ENCODE measurements around the gene SBF2.
"Not testable (repeated sequence)": the region's sequence is repeated elsewhere in the genome, so short reads cannot be mapped to it uniquely, and the experiment has no call there.

Gene SBF2

DNA sequence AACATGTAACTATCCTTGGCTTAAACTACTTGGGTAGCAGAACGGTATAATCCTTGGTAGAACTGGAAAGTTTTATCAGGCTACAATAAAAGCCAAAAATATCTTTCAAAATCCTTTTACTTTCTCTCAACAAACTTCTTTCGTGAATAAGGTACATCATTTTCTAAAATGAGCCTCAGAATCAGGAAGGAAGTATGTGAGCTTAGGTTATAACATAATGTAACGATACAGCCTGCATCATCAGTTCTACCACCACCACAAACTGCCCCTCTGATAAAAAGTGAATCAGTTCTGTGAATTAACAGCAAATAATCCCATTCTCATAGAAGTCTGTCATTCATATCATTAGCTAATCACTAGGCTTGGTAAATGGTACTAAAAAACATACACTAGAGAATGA, 244.3 kb downstream of the SBF2 start:
- no peak for DNase-seq

DNA sequence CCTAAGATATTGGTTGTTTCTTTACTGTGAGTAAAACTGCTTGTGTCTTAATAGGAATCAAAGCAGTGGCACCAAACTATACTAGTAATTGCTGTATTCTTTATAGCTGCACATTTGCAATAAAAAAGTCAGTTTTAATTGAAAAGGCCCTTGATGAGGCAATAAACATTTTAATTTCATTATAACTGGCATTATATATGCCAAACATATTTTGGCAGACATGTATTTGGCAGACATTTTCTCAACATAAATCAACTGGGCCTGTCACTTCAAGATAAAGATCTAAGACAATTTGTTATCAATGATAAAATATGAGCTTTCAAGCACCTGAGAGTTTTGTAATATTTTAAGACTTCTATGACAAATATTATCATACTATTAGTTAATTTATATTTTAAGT, 245.7 kb downstream of the SBF2 start:
- no peak for DNase-seq

DNA sequence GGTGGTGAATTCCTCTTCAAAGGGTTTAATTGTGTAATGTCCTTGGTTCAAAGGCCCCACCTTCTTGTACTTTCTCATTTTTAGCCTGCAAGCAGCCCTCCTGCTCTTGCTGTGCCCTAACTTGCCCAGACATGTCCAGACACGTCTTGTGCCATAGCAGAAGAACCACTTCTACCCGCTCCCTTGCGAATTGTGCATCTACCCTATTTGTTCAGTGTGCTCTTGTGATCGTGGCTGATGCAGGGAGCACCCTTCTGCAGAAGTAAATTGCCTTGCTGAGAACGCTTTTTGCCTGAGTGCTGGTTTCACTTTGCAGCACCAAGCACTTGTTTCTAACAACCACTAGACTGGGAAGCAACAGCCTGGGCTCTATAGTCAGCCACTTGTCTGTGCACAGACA, 249.4 kb downstream of the SBF2 start:
- DNase-seq: peak; percentile 13

DNA sequence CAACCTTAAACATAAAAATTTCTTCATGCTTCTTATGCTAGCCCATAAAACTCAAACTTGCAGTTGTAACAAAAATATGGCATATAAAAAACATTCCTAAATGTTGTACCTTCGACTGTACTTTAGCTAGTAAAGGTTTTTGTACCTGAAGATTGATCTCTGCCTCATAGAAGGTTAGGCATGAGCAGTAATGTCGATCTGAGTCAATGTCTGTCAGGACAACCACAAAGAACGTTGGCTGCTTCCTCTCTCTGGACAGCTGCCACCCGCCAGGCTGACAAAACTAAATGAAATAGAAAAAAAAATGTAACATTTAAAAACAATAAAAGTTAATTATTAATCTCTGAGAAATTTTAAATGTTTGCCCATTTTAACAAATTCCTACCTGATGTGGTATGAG, 251.3 kb downstream of the SBF2 start:
- DNase-seq: no peak

DNA sequence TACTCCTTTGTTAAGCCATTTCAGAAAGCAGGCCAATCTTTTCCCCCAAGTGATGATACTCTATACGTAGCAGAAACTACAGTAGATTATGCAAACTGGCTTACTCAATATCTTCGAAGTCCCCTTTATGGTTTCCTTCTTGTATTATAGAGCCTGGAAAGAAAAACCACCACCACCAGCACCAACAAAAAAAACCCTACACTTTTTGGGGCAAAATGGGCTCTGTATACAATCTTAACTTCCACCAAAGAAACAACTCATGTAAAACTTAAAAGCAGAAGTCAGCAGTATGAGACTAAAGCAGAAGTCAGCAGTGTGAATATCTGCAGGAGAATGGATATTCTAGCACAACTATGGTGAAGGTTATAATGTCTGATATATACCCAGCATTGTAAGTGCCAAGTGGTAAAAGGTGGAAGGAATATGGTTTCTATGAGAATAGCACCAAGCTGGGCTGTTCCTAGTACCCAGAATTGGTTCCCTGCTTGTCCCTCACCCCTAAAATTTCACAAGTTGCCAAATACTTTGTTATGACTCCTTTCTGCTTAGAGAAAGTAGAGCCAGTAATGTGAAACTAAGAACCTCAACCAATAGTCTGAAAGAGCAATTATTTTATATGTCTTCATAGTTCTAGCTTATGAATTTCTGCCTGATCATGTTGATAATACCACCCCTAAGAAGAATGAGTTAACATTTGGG, 252.1 kb downstream of the SBF2 start:
- no peak for DNase-seq

DNA sequence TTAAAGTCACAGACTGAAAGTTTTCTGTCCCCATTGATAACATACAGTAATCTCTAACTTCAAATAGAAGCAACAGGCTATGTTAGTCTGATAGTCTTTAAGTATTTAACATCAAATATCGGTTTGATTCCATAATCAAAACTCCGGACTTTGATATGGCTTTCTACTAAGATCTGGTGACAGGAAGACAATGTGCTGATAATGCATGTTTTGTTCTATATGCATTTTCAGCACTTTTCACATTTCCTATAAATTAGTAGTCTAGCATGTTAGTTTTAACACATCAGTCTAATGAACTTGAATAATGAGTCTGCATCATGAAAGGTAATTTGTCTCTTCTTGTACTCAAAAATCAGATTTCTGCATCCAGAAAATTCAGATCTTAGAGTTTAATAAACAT, 252.7 kb downstream of the SBF2 start:
- DNase-seq: no peak

DNA sequence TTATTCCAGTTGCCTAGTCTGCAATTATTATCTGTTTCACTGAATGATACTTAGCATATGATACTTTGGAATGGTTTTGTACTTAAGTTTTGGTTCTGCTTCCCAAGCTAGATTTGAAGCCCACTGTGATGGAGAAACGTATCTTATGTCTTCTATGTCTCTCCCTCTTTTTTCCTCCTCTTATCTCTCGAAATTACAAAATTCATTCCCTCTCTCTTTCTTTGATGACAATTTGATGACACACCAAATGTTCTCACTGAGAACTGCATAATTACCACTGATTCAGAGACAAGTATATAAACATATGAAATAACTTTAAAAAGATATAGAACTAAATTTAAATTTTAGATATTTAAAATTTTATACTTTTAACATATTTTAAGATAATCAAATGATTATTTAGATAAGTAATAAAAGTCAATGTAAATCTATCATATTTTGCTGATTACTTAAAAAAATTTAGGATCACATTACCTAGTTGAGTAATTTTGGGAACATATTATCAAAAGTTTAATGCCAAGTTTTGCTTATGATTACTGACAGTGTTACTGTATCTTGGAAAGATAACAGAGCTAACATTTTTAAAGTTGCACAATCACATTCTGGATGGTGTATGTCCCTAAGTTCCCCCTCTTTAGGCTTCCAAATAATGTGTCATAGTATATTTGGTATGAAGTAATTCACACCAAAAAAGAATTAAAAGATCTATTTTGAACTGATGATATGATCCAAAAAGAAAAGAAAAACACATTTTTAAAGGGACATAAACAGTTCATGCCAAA, 255.3 kb downstream of the SBF2 start:
- DNase-seq: peak; percentile 56

DNA sequence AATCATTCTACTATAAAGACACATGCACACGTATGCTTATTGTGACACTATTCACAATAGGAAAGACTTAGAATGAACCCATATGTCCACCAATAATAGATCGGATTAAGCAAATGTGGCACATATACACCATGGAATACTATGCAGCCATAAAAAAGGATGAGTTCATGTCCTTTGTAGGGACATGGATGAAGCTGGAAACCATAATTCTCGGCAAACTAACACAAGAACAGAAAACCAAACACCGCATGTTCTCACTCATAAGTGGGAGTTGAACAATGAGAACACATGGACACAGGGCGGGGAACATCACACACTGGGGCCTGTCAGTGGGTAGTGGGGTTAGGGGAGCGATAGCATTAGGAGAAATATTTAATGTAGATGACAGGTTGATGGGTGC, 258.1 kb downstream of the SBF2 start:
- not testable (repeated sequence) for DNase-seq

DNA sequence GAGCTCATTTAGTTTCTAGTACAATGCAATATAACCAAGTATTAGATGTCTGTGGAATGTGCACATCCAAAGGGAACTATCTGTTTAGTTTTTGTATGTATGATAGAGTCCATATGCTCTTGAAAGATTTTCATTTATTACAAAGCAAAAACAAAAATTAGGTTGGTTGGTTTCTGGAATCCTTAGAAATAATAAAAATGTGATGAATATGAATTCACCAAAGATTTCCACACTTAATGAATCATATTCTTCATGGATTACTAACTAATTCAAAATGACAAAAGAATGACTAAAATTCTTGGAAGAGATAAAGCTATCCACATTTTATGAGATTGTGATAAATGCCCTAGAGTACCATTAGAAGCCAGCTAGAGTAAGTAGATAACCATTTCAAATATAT, 261.1 kb downstream of the SBF2 start:
- peak; percentile 86 for DNase-seq

DNA sequence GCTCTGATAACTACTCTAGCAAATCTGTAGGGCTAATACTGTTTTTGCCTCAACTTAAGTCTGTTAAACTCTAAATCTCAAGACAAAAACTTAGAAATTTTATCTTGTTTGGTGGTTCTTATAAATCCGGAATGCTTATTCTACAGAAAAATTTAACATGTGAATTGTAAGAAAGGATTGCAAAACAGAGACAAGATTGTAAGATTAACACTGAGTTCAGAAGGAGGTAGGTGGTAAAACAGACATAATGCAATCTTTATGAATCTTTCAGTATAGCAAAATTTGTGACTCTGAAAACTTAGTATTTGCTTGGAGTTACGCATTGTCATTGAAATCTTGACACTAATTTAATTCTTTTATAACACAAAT, 263.9 kb downstream of the SBF2 start:
- no peak for DNase-seq

DNA sequence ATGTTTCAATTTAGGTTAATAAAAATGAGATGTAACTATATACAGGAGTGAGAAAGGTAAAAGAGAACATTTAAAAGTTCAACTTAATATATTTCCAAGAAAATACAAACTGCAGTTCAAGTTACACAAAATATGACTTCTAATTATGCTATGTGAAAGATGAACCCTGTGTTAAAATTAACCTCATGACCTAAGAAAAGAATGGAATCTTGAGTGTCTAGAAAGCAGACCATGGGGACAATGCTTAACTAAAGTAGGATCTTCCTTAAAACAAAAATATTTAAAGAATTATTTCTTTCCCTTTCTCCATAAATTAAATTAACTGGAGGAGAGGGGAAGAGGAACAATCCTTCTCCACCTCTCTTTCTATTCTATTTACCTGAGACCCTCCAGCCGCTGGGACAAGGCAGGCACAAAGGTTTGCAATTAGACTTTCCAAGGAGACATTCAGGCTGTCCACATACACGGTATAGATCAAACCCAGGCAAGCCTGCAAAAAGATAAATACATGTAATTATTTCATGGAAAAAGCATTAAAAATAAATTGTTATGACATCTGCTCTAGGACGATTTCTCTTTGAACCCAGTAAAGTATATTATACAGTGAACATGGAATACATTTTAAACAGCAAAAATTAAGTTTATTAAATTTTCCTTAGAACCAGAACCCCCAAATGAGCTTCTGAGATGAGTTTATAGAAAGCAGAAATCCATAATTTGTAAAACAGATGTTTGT, 264.5 kb downstream of the SBF2 start:
- DNase-seq: peak; percentile 32

DNA sequence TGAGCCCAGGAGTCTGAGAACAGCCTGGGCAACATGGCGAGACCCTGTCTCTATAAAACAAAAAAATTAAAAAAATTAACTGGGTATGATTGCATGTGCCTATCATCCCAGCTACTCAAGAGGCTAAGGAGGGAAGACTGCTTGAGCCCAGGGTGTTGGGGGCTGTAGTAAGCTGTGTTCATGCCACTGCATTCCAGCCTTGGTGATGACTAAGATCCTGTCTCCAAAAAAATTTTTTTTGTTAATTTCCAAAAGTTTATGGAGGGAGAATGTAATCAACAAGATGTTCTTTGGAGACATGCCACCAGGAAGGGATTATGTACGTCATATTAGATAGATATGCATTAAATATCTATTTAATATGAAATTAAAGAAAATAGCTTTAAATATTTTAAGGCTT, 267.5 kb downstream of the SBF2 start:
- DNase-seq: peak; percentile 87

DNA sequence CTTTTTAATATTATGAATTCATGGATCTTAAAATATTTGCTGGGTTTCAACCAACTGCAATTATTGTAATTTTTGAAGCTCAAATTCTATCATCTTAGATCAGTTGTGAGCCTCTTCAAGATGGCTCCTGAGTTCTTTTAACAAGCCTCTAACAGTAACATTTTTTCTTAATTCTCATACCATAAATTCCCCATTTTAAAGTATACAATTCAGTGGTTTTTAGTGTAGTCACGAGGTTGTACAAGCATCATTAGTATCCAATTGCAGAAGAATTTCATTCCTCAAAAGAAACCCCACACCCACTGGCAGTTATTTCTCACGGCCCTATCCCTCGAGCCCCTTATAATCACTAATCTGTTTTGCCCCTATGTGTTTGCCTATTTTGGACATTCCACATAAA, 270.8 kb downstream of the SBF2 start:
- peak; percentile 39 for DNase-seq

DNA sequence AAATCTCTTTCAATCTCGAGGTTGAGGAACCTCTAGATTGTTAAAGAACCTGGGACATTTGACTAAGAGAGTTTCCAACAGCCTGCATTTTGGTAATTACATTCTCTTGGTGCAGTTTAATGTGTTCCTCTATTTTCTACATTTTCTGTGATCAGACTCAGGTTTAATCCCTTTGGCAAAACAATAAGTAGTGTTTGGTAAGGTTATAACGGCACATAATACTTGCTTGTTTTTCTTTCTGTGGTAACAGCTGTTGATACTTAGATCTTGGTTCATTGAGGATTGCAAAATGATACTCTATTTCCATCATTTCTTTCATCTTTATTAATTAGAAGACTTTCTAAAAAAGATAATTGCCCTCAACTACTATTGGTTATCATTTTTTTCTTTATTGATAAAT, 271.3 kb downstream of the SBF2 start:
- DNase-seq: no peak

DNA sequence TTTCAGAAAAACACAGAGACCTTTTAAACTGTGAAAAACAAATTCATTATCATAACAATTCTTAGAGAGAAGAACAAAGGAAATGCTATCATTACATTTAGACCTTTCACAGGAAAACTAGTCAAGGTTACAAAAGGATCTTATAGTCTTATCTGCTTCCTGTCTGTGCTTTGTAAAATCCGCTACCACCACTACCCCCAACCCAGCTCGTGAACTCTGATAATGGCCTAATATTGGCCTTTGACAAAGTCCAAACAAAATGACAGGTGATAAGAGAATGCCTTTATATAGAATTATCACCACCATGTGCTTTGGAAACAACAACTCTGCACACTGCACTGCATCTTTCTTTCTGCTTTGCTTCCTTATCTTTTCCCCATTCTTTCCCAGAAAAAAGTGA, 272.5 kb downstream of the SBF2 start:
- no peak for DNase-seq

DNA sequence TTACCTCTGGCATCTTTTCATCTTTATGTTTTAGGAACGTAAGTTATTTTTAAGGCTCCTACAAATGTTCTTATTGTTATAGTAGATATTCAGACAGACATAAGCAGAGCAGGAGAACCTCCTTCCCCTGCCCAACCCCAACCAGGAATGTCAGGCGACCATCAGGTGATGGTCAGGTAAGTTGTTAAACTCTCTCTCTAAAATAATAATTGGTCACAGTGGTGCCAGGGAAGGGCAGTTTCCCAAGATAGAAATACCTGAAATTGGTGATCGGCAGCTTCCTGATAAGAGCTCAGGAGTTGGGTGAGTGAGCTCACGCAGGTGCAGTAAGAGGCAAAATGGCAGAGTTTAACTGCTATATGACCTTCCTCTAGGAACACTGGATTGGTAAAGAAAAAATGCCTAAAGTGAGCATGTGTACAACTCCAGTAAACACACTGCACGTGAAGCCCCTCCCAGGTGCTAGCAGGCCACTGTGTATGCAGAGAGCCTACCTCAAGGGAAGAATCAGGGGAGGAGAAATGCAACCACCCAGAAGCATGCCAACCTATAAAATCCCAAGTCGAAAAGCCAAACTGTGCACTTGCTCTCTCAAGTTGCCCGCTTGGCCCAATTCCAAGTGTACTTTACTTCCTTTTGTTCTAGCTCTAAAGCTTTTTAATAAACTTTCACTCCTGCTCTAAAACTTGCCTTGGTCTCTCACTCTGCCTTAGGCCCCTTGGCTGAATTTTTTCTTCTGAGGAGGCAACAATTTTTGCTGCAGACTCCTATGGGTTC, 273.9 kb downstream of the SBF2 start:
- no peak for DNase-seq

DNA sequence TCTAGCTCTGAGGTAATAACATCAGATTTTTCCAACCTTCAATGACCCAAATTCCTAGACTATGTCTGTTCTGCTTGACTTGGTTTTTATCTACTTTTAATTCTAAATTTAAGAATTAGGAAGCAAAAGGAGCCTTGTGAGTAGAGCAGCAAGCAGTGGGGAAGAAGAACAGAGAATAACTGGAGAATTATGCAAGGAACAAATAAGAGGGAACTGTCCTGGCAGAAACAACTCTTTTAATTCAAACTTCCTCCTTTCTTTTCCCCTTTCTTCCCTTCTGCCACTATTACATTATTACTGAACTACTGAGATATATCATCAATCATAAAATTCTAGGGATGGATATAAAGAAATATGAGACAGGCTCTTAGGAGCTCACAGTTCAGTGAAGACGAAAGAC, 276.1 kb downstream of the SBF2 start:
- DNase-seq: no peak

DNA sequence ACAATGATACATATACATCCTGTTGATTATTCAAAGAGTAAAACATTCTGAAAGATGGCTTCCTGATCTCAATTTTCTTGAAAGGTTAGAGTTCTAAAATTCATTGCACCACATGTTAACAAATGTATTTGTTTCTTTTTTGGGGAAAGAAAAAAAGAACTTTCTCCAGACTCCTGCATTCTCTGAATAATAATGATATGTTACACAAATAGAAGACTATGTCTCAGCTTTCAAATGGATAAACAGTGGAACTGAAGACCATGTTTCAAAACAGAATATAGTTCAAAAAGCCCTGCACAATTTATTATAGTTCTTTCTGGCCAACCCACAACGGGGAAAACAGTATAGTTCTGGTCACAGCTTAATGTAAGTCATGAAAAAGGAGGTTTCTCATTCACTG, 277.0 kb downstream of the SBF2 start:
- DNase-seq: no peak

DNA sequence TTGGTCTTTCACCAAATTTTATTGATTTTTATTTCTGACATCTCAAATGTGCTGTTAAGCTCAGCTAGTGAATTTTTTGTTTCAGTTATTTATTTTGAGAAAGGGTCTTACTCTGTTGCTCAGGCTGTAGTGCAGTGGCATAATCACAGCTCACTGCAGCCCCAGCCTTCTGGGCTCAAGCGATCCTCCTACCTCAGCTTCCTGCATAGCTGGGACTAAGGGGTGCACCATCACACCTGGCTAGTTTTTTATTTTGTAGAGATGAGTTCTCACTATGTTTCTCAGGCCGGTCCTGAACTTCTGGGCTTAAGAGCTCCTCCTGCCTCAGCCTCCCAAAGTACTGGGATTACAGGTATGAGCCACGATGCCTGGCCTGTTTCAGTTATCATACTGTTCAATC, 282.0 kb downstream of the SBF2 start:
- DNase-seq: no peak

DNA sequence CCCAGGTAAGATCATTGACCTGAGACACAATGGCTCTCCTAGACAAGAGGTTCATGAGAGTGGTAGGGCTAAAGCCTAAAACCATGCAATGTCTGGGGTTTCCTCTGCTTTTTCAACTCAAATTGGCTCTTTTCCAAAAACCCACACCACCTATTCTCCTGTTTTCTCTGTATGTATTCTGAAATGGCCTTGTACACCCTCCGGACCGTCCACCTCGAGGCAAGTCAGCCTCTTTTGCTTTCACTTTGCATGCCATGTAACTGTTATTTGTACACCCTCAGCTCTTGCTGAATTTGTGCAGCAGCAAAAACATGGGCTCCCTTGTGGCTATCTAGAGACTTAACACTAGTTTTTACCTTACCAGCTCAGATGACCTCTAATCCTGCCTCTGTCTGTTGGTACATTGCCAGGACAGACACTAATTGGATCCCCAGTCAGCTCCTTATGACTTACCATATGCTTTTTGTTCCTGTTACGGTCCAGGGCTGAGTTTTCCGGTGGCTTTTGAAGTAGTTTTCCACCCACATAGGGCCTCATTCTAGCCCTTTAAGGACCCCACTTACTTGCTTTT, 288.0 kb downstream of the SBF2 start:
- DNase-seq: no peak

DNA sequence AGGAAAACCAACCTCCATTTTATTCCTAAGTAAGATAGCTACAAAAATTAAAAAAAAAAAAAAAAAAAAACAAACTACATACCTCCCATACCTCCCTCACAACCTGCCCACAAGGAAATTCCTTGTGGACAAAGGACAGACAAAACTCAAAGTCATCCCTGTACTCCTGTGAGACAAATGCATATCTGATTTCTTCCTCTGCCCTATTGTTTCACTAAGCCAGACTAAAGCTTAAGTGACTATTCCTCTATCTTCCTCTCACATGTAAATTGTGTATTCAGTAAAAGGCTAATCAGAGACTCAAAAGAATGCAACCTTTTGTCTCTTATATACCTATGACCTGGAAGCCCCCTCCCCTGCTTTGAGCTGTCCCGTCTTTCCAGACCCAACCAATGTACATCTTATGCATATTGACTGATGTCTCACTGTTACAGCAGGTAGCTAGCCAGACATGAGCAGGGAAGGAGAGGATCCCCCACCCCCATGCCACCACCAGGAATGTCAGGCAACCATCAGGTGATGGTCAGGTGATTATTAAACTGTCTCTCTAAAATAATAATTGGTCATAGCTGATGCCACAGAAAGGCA, 289.4 kb downstream of the SBF2 start:
- DNase-seq: peak; percentile 47

DNA sequence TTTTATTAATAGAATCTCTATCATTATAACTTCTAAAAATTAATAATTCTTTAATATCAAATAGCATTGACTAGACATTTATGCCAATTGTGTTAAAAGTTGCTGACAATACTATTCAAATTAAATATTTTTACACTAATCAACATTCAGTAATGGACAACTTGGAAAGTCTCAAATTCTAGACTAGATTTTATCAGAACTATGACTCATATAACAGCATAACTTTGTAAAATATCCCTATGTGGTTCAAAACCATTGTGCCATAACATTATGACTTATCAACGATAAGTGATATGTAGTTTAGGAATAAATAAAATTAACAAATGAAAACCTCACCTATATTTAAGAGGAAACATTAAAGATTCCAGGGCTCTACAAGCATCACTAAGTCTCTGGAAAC, 291.8 kb downstream of the SBF2 start:
- no peak for DNase-seq

DNA sequence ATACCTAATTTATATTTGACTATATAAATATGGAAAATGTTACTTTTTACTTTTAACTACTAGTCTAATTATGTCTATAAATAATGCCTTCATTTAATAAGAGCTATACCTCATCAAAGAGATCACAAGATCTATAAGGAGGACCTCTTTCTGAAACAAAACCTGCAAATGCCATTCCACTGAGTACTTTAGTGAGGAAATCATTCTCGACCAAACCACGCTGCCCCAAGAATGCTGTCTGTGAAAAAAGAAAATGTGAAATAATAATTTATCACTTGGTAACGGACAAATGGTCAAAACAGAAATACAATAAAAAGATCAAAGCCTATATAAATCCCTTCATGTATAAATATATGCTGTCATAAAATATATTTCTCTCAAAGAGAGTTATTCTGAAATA, 301.7 kb downstream of the SBF2 start:
- DNase-seq: peak; percentile 52

Data from fibroblast of skin of right quadriceps (primary cell).